Endodermal cell (in vitro differentiated cells): ENCODE measurements around the gene RSF1. TPM values are rescaled to one million over a fixed set of nuclear protein-coding genes. Genes with fewer than 3 reads are reported as not detected.
"Not testable (repeated sequence)": the region's sequence is repeated elsewhere in the genome, so short reads cannot be mapped to it uniquely, and the experiment has no call there.

Experiments used
- DNase-seq: peaks from one replicate; pipeline ENCODE4 v3.0.0-alpha.2; 2017
- H3K27ac ChIP-seq: 2 replicates; pipeline ENCODE4 v1.5.1; 2013; ENCODE audit warnings: mild to moderate bottlenecking, low read depth, low read length, moderate library complexity
- H3K27me3 ChIP-seq: 2 replicates; pipeline ENCODE4 v1.6.1; 2013; ENCODE audit warnings: mild to moderate bottlenecking, low read length, moderate library complexity; ENCODE audit not compliant: insufficient read depth, control insufficient read depth, poor library complexity, severe bottlenecking
- H3K36me3 ChIP-seq: 2 replicates; pipeline ENCODE4 v1.7.0; 2013; ENCODE audit warnings: mild to moderate bottlenecking, low read length, moderate library complexity; ENCODE audit not compliant: control insufficient read depth, insufficient read depth
- H3K4me1 ChIP-seq: one replicate; pipeline ENCODE4 v1.7.0; 2013; ENCODE audit warnings: low read length; ENCODE audit not compliant: control insufficient read depth, insufficient read depth
- H3K4me3 ChIP-seq: 2 replicates; pipeline ENCODE4 v1.5.1; 2013; ENCODE audit warnings: mild to moderate bottlenecking, low read length, moderate library complexity
- H3K9ac ChIP-seq: 2 replicates; pipeline ENCODE4 v1.6.1; 2013; ENCODE audit warnings: mild to moderate bottlenecking, low read length, moderate library complexity; ENCODE audit not compliant: poor library complexity, severe bottlenecking; ENCODE audit errors: extremely low read depth
- H3K9me3 ChIP-seq: 2 replicates; pipeline ENCODE4 v1.6.1; 2013; ENCODE audit warnings: mild to moderate bottlenecking, low read length, moderate library complexity; ENCODE audit not compliant: control insufficient read depth
- H3K27ac Mint-ChIP-seq: 2 replicates; pipeline ENCODE4 v1.8.0; 2020; ENCODE audit warnings: mixed read lengths
- H3K27me3 Mint-ChIP-seq: 2 replicates; pipeline ENCODE4 v1.8.0; 2021; ENCODE audit warnings: mild to moderate bottlenecking, mixed read lengths; ENCODE audit not compliant: insufficient read depth
- H3K36me3 Mint-ChIP-seq: 2 replicates; pipeline ENCODE4 v1.8.0; 2020; ENCODE audit warnings: low read depth, mixed read lengths
- H3K4me1 Mint-ChIP-seq: 2 replicates; pipeline ENCODE4 v1.8.0; 2020; ENCODE audit warnings: mixed read lengths
- H3K4me3 Mint-ChIP-seq: 2 replicates; pipeline ENCODE4 v1.8.0; 2020; ENCODE audit warnings: mild to moderate bottlenecking, moderate library complexity, mixed read lengths
- H3K9me3 Mint-ChIP-seq: 2 replicates; pipeline ENCODE4 v1.8.0; 2020; ENCODE audit warnings: mild to moderate bottlenecking, mixed read lengths
- WGBS, 2 experiments: methylation state at CpG; one replicate each; pipeline versions ENCODE4 v1.1.5 to v1.1.7; 2013; ENCODE audit warnings: missing lambda C conversion rate in 2 of 2, mixed read lengths in 1 of 2; ENCODE audit not compliant: insufficient coverage in 1 of 2, insufficient read length in 1 of 2; 5-methylcytosine and 5-hydroxymethylcytosine counted together
- total RNA-seq, 2 donors: library from RNA; stranded (reverse); fragmentation: NEBNext Ultra II Directional in 1 of 2; extraction: Animal tissue kit (Norgen Biotek cat#: 25700) in 1 of 2; gene quantifications; 2 replicates in 1 of 2; 3 replicates in 1 of 2; pipeline ENCODE4 v1.2.1, GENCODE V29; 2021
- TF ChIP-seq, protein P1 (sequence below): fragments of 200-600 bp; sonication (generic); conservative IDR thresholded peaks from 2 replicates; pipeline ENCODE4 v1.5.0; 2021; ENCODE audit warnings: antibody characterized with exemption, mild to moderate bottlenecking

Gene RSF1
- total RNA-seq, 2 donors from 2014 or later: 69.3 to 71.0 TPM

DNA sequence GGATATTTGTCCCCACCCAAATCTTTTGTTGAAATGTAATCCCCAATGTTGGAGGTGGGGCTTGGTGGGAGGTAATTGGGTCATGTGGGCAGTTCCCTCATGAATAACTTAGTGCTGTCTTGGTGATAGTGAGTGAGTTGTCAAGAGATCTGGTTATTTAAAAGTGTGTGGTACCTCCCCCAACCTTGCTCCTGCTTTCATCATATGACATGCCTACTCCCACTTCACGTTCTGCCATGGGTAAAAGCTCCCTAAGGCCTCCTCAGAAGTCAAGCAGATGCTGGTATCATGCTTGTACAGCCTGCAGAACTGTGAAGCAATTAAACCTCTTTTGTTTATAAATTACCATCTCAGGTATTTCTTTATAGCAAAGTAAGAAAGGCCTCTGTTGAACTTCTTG, 31.0 kb upstream of the RSF1 start:
- Mint-ChIP-seq H3K36me3 (peaks cover 52% of the 10 kb centered on the region), H3K27ac (no peak overlapping the region), H3K4me3 (no peak overlapping the region), H3K4me1 (no peaks in the 10 kb centered on the region), H3K9me3 (peaks cover 44% of the 10 kb centered on the region), H3K27me3 (no peaks in the 10 kb centered on the region)
- Histone ChIP-seq H3K27ac (no peak overlapping the region), H3K9me3 (peaks cover 37% of the 10 kb centered on the region), H3K36me3 (peaks cover 51% of the 10 kb centered on the region), H3K27me3 (no peaks in the 10 kb centered on the region), H3K4me1 (no peaks in the 10 kb centered on the region), H3K9ac (no peak overlapping the region), H3K4me3 (no peak overlapping the region)
- DNase-seq: no peak
- TF ChIP-seq, protein P1, sequence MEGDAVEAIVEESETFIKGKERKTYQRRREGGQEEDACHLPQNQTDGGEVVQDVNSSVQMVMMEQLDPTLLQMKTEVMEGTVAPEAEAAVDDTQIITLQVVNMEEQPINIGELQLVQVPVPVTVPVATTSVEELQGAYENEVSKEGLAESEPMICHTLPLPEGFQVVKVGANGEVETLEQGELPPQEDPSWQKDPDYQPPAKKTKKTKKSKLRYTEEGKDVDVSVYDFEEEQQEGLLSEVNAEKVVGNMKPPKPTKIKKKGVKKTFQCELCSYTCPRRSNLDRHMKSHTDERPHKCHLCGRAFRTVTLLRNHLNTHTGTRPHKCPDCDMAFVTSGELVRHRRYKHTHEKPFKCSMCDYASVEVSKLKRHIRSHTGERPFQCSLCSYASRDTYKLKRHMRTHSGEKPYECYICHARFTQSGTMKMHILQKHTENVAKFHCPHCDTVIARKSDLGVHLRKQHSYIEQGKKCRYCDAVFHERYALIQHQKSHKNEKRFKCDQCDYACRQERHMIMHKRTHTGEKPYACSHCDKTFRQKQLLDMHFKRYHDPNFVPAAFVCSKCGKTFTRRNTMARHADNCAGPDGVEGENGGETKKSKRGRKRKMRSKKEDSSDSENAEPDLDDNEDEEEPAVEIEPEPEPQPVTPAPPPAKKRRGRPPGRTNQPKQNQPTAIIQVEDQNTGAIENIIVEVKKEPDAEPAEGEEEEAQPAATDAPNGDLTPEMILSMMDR: no peak
- WGBS, 2 experiments: 82% methylated on average over 1 of the region's 1 CpG; no CpG with 5 or more reads in 1 of the 2 experiments

DNA sequence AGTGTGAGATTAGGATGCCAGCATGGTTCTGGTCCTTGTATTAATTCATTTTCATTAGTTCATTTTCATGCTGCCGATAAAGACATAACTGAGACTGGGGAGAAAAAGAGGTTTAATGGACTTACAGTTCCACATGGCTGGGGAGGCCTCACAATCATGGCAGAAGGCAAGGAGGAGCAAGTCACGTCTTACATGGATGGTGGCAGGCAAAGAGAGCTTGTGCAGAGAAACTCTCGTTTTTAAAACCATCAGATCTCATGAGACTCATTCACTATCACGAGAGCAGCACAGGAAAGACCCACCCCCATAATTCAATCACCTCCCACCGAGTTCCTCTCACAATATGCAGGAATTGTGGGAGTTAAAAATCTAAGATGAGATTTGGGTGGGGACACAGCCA, 23.2 kb upstream of the RSF1 start:
- H3K36me3 Mint-ChIP-seq: peaks cover 50% of the 10 kb centered on the region
- 86 to 93% methylated on average over 1 to 3 of the region's 5 CpGs for WGBS, 2 experiments
- not testable (repeated sequence) for H3K9me3 Mint-ChIP-seq

DNA sequence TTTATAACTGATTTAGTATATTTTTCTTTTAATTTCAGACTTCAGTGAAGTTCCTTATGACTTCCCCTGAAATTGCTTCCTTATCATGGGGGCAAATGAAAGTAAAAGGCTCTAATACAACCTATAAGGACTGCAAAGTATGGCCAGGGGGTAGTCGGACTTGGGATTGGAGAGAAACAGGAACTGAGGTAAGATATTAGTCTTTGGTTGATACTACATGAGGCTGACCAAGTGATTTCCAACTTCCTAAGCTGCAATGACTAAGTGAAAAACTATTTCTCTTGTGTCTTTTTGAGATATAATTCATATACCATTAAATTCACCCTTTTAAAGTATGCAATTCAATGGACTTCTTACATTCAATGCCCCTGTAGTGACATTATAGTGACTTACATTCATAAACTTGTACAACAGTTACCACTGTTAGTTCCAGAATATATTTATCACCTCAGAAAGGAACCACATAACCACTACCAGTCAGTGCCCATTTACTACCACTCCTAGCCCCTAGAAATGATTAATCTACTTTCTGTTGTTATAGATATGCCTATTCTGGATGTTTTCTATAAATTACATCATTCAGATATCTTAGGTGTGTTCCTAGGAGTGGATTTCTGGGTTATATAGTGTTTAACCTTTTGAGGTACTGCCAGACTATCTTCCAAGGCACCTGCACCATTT, 22.1 kb upstream of the RSF1 start:
- 84% methylated on average over 1 of the region's 1 CpG; no CpG with 5 or more reads in 1 of the 2 experiments for WGBS, 2 experiments
- no peak overlapping the region for H3K27ac ChIP-seq
- DNase-seq: no peak
- TF ChIP-seq, protein P1: no peak
- H3K36me3 Mint-ChIP-seq: peaks cover 47% of the 10 kb centered on the region
- H3K27ac Mint-ChIP-seq: no peak overlapping the region
- H3K27me3 Mint-ChIP-seq: no peaks in the 10 kb centered on the region
- no peak overlapping the region for H3K4me3 ChIP-seq
- H3K9ac ChIP-seq: no peak overlapping the region
- H3K4me1 Mint-ChIP-seq: no peaks in the 10 kb centered on the region
- peaks cover 16% of the 10 kb centered on the region for H3K9me3 Mint-ChIP-seq
- no peaks in the 10 kb centered on the region for H3K27me3 ChIP-seq
- H3K4me1 ChIP-seq: no peaks in the 10 kb centered on the region
- peaks cover 31% of the 10 kb centered on the region for H3K36me3 ChIP-seq
- H3K9me3 ChIP-seq: peaks cover 21% of the 10 kb centered on the region
- no peak overlapping the region for H3K4me3 Mint-ChIP-seq

More for the DNA sequence above, 23.2 kb upstream of the RSF1 start:
- not testable (repeated sequence) for H3K27me3 ChIP-seq, H3K27ac ChIP-seq, H3K27ac Mint-ChIP-seq, H3K9ac ChIP-seq, H3K4me1 ChIP-seq, H3K4me3 ChIP-seq, H3K4me1 Mint-ChIP-seq, DNase-seq, H3K27me3 Mint-ChIP-seq, H3K4me3 Mint-ChIP-seq
- peaks cover 21% of the 10 kb centered on the region for H3K9me3 ChIP-seq
- H3K36me3 ChIP-seq: peaks cover 36% of the 10 kb centered on the region
